ENCODE measurements around the gene GP1BB.

The GP1BB gene

GRCh38 chr22:19727310-19728150 is 4.2 kb downstream of the GP1BB start:
- Histone ChIP-seq H3K27ac (ENCODE audit: poor library complexity, severe bottlenecking) (no peak overlapping the region), H3K36me3 (ENCODE audit: low read depth) (no peaks in the 10 kb centered on the region), H3K27me3 (ENCODE audit: insufficient read depth, poor library complexity, severe bottlenecking) (peaks cover 20% of the 10 kb centered on the region), H3K4me1 (ENCODE audit: insufficient read depth, poor library complexity, severe bottlenecking) (no peaks in the 10 kb centered on the region), H3K4me3 (ENCODE audit: severe bottlenecking) (no peak overlapping the region), H3K9me3 (ENCODE audit: severe bottlenecking) (no peaks in the 10 kb centered on the region)
- ATAC-seq (ENCODE audit: low read depth) (no peak), DNase-seq (ENCODE audit: low spot score) (no peak)
- TF ChIP-seq CTCF (IDR thresholded peaks at IDR 0.05; ENCODE audit: poor library complexity, severe bottlenecking): no peak

GRCh38 chr22:19728271-19728670 is 4.9 kb downstream of the GP1BB start:
- no peak for TF ChIP-seq CTCF (IDR thresholded peaks at IDR 0.05; ENCODE audit: poor library complexity, severe bottlenecking)
- H3K27me3 ChIP-seq (ENCODE audit: insufficient read depth, poor library complexity, severe bottlenecking): peaks cover 18% of the 10 kb centered on the region
- no peak overlapping the region for H3K4me3 ChIP-seq (ENCODE audit: severe bottlenecking)
- ATAC-seq (ENCODE audit: low read depth) (no peak), DNase-seq (ENCODE audit: low spot score) (no peak)
- no peaks in the 10 kb centered on the region for H3K9me3 ChIP-seq (ENCODE audit: severe bottlenecking)
- no peaks in the 10 kb centered on the region for H3K36me3 ChIP-seq (ENCODE audit: low read depth)
- no peak overlapping the region for H3K27ac ChIP-seq (ENCODE audit: poor library complexity, severe bottlenecking)
- H3K4me1 ChIP-seq (ENCODE audit: insufficient read depth, poor library complexity, severe bottlenecking): no peaks in the 10 kb centered on the region

GRCh38 chr22:19728836-19729235 is 5.5 kb downstream of the GP1BB start:
- ATAC-seq (ENCODE audit: low read depth) (no peak), DNase-seq (ENCODE audit: low spot score) (no peak)
- Histone ChIP-seq H3K4me3 (ENCODE audit: severe bottlenecking) (no peak overlapping the region), H3K36me3 (ENCODE audit: low read depth) (no peaks in the 10 kb centered on the region), H3K27me3 (ENCODE audit: insufficient read depth, poor library complexity, severe bottlenecking) (peaks cover 12% of the 10 kb centered on the region), H3K4me1 (ENCODE audit: insufficient read depth, poor library complexity, severe bottlenecking) (no peaks in the 10 kb centered on the region), H3K9me3 (ENCODE audit: severe bottlenecking) (no peaks in the 10 kb centered on the region), H3K27ac (ENCODE audit: poor library complexity, severe bottlenecking) (no peak overlapping the region)
- TF ChIP-seq CTCF (IDR thresholded peaks at IDR 0.05; ENCODE audit: poor library complexity, severe bottlenecking): no peak

GRCh38 chr22:19729507-19729906 is 6.2 kb downstream of the GP1BB start:
- no peak for ATAC-seq (ENCODE audit: low read depth)
- no peak overlapping the region for H3K27ac ChIP-seq (ENCODE audit: poor library complexity, severe bottlenecking)
- TF ChIP-seq CTCF (IDR thresholded peaks at IDR 0.05; ENCODE audit: poor library complexity, severe bottlenecking): no peak

GRCh38 chr22:19730198-19730597 is 6.9 kb downstream of the GP1BB start:
- DNase-seq (ENCODE audit: low spot score): no peak
- no peak overlapping the region for H3K4me3 ChIP-seq (ENCODE audit: severe bottlenecking)
- H3K36me3 ChIP-seq (ENCODE audit: low read depth): no peaks in the 10 kb centered on the region
- no peaks in the 10 kb centered on the region for H3K9me3 ChIP-seq (ENCODE audit: severe bottlenecking)
- peaks cover 2% of the 10 kb centered on the region for H3K27me3 ChIP-seq (ENCODE audit: insufficient read depth, poor library complexity, severe bottlenecking)
- TF ChIP-seq CTCF (IDR thresholded peaks at IDR 0.05; ENCODE audit: poor library complexity, severe bottlenecking): no peak
- no peak overlapping the region for H3K27ac ChIP-seq (ENCODE audit: poor library complexity, severe bottlenecking)
- H3K4me1 ChIP-seq (ENCODE audit: insufficient read depth, poor library complexity, severe bottlenecking): no peaks in the 10 kb centered on the region
- ATAC-seq (ENCODE audit: low read depth): peak; percentile 10; the same call in 1 of the 3 replicates

More at GRCh38 chr22:19729507-19729906, 6.2 kb downstream of the GP1BB start:
- Histone ChIP-seq H3K27me3 (ENCODE audit: insufficient read depth, poor library complexity, severe bottlenecking) (peaks cover 9% of the 10 kb centered on the region), H3K4me3 (ENCODE audit: severe bottlenecking) (no peak overlapping the region), H3K36me3 (ENCODE audit: low read depth) (no peaks in the 10 kb centered on the region), H3K4me1 (ENCODE audit: insufficient read depth, poor library complexity, severe bottlenecking) (no peaks in the 10 kb centered on the region), H3K9me3 (ENCODE audit: severe bottlenecking) (no peaks in the 10 kb centered on the region)
- no peak for DNase-seq (ENCODE audit: low spot score)

Measured in RWPE2 (cell line).